Sigmoid colon (tissue), 7 donors: ENCODE data around the gene CMKLR1. TPM values are rescaled to one million over a fixed set of nuclear protein-coding genes. Genes with fewer than 3 reads are reported as not detected.

Source experiments
- DNase-seq: peaks from one replicate; pipeline ENCODE4 v3.0.0-alpha.2; 2019
- H3K27ac ChIP-seq, 4 donors: fragments of 200-600 bp; sonication (generic); one replicate each; pipeline ENCODE4 v1.5.1; 2016 to 2019; ENCODE audit warnings: mild to moderate bottlenecking in 1 of 4
- H3K27me3 ChIP-seq, 3 donors: fragments of 200-600 bp; sonication (generic); one replicate each; pipeline ENCODE4 v1.5.1; 2019; ENCODE audit warnings: mild to moderate bottlenecking in 1 of 3
- H3K36me3 ChIP-seq, 4 donors: fragments of 200-600 bp; sonication (generic); one replicate each; pipeline ENCODE4 v1.5.1; 2016 to 2019
- H3K4me1 ChIP-seq, 4 donors: fragments of 200-600 bp; sonication (generic); one replicate each; pipeline ENCODE4 v1.5.1; 2017 to 2019
- H3K4me3 ChIP-seq, 4 donors: fragments of 200-600 bp; sonication (generic); one replicate each; pipeline ENCODE4 v1.5.1; 2017 to 2019; ENCODE audit warnings: mild to moderate bottlenecking in 2 of 4, moderate library complexity in 1 of 4
- H3K9me3 ChIP-seq, 4 donors: fragments of 200-600 bp in 3 of 4; sonication (generic) in 3 of 4; one replicate each; pipeline versions ENCODE4 v1.5.1 to v1.6.1; 2013 to 2019
- CTCF ChIP-seq, 4 experiments: fragments of 450-650 bp in 3 of 4; fragments of 200-600 bp in 1 of 4; IDR thresholded peaks; one replicate each; pipeline ENCODE4 v1.5.1; 2016 to 2019; ENCODE audit warnings: antibody characterized with exemption in 4 of 4, mild to moderate bottlenecking in 3 of 4, moderate library complexity in 2 of 4
- EP300 ChIP-seq, 4 donors: sonication (generic); formaldehyde crosslinking; IDR thresholded peaks; one replicate each; pipeline ENCODE4 v1.6.1; 2017; ENCODE audit warnings: antibody characterized with exemption in 4 of 4
- POLR2A ChIP-seq, 2 donors: fragments of 450-650 bp; IDR thresholded peaks; one replicate each; pipeline ENCODE4 v1.6.1; 2016; ENCODE audit warnings: antibody characterized with exemption in 2 of 2, mild to moderate bottlenecking in 2 of 2, moderate library complexity in 2 of 2
- POLR2AphosphoS5 ChIP-seq, 4 donors: sonication (generic); formaldehyde crosslinking; IDR thresholded peaks; one replicate each; pipeline ENCODE4 v1.6.1; 2017; ENCODE audit warnings: antibody characterized with exemption in 4 of 4
- WGBS, 2 donors: extraction: QIAGEN DNeasy Blood & Tissue Kit; methylation state at CpG; one replicate each; pipeline ENCODE4 v1.1.7; 2013; 5-methylcytosine and 5-hydroxymethylcytosine counted together
- intact Hi-C: fragments of 100-400 bp; cut with DNase I; formaldehyde crosslinking; loops from one replicate; pipeline ENCODE4 v1.15.1; 2023
- polyA plus RNA-seq, 3 donors: library from polyadenylated mRNA; stranded (reverse); fragments of 200-250 nt; gene quantifications; one replicate each; pipeline ENCODE4 v1.2.3, GENCODE V29; 2013
- total RNA-seq, 4 donors: library from RNA; depleted of rRNA; stranded (reverse); fragments of >200 nt; gene quantifications; one replicate each; pipeline ENCODE4 v1.1.0, GENCODE V29; 2016
- donor health status: healthy with polysubstance abuse.
- donor health status: Bipolar disorder and iron deficiency.
- donor health status: healthy.

The CMKLR1 gene
- total and polyA plus RNA-seq, 7 donors, result 3.0 to 14.8 (median 10.0) TPM

GRCh38 chr12:108325549-108325948 is 13.6 kb downstream of the CMKLR1 start:
- Histone ChIP-seq H3K36me3 (no peaks in the 10 kb centered on the region), H3K27me3 (no peaks in the 10 kb centered on the region), H3K4me3 (no peak overlapping the region), H3K27ac (no peak overlapping the region), H3K9me3 (no peaks in the 10 kb centered on the region), H3K4me1 (no peaks in the 10 kb centered on the region)
- intact Hi-C loops, result no loop called here
- DNase-seq, result no peak
- 80% methylated on average over 3 of the region's 3 CpGs for WGBS, 2 donors
- TF ChIP-seq CTCF (IDR thresholded peaks at IDR 0.05) (no peak), POLR2A (IDR thresholded peaks at IDR 0.05) (no peak), POLR2AphosphoS5 (IDR thresholded peaks at IDR 0.05) (no peak), EP300 (IDR thresholded peaks at IDR 0.05) (no peak)

GRCh38 chr12:108325018-108325358 is 14.1 kb downstream of the CMKLR1 start:
- DNase-seq, result no peak
- 63 to 71% methylated on average over 5 of the region's 5 CpGs for WGBS, 2 donors
- H3K36me3 ChIP-seq, result no peaks in the 10 kb centered on the region
- no peak for TF ChIP-seq POLR2A (IDR thresholded peaks at IDR 0.05)
- no peak for TF ChIP-seq EP300 (IDR thresholded peaks at IDR 0.05)
- no peak for TF ChIP-seq POLR2AphosphoS5 (IDR thresholded peaks at IDR 0.05)
- no peak for TF ChIP-seq CTCF (IDR thresholded peaks at IDR 0.05)
- H3K27ac ChIP-seq, result no peak overlapping the region
- H3K4me3 ChIP-seq, result no peak overlapping the region
- intact Hi-C loops, result no loop called here
- no peaks in the 10 kb centered on the region for H3K27me3 ChIP-seq
- H3K4me1 ChIP-seq, result no peaks in the 10 kb centered on the region
- H3K9me3 ChIP-seq, result no peaks in the 10 kb centered on the region

GRCh38 chr12:108324351-108325017 is 14.6 kb downstream of the CMKLR1 start:
- Histone ChIP-seq H3K4me1 (no peaks in the 10 kb centered on the region), H3K27me3 (peaks cover 0 to under 1% (median 0%) of the 10 kb centered on the region in 3 donors), H3K4me3 (no peak overlapping the region), H3K36me3 (no peaks in the 10 kb centered on the region), H3K9me3 (no peaks in the 10 kb centered on the region), H3K27ac (no peak overlapping the region)
- DNase-seq, result no peak
- TF ChIP-seq CTCF (IDR thresholded peaks at IDR 0.05) (no peak), EP300 (IDR thresholded peaks at IDR 0.05) (no peak), POLR2A (IDR thresholded peaks at IDR 0.05) (no peak), POLR2AphosphoS5 (IDR thresholded peaks at IDR 0.05) (no peak)
- intact Hi-C loops, result no loop called here
- WGBS, 2 donors, result 78 to 83% methylated on average over 8 of the region's 8 CpGs

GRCh38 chr12:108323581-108323980 is 15.5 kb downstream of the CMKLR1 start:
- no peak overlapping the region for H3K27ac ChIP-seq
- 90 to 93% methylated on average over 1 of the region's 1 CpG for WGBS, 2 donors
- H3K4me1 ChIP-seq, result no peaks in the 10 kb centered on the region

More at GRCh38 chr12:108323581-108323980, 15.5 kb downstream of the CMKLR1 start:
- H3K9me3 ChIP-seq, result no peaks in the 10 kb centered on the region
- H3K4me3 ChIP-seq, result no peak overlapping the region
- DNase-seq, result no peak
- H3K36me3 ChIP-seq, result no peaks in the 10 kb centered on the region
- intact Hi-C loops, result no loop called here
- no peak for TF ChIP-seq EP300 (IDR thresholded peaks at IDR 0.05)
- no peak for TF ChIP-seq POLR2A (IDR thresholded peaks at IDR 0.05)
- no peak for TF ChIP-seq POLR2AphosphoS5 (IDR thresholded peaks at IDR 0.05)
- no peak for TF ChIP-seq CTCF (IDR thresholded peaks at IDR 0.05)
- H3K27me3 ChIP-seq, result peaks cover 0 to 4% (median 0%) of the 10 kb centered on the region in 3 donors
